C4-2B (cell line): Measurements from ENCODE around the gene CCL15.

Source experiments
- H3K27ac ChIP-seq: fragments of 450-650 bp; 2 replicates; pipeline ENCODE4 v1.5.1; 2017
- ZFX ChIP-seq: fragments of 450-650 bp; IDR thresholded peaks from 2 replicates; pipeline ENCODE4 v1.6.1; 2017
- TF ChIP-seq, protein P1 (sequence below): fragments of 450-650 bp; conservative IDR thresholded peaks from 2 replicates; pipeline ENCODE4 v1.5.1; 2017; ENCODE audit warnings: mild to moderate bottlenecking

CCL15 gene

DNA sequence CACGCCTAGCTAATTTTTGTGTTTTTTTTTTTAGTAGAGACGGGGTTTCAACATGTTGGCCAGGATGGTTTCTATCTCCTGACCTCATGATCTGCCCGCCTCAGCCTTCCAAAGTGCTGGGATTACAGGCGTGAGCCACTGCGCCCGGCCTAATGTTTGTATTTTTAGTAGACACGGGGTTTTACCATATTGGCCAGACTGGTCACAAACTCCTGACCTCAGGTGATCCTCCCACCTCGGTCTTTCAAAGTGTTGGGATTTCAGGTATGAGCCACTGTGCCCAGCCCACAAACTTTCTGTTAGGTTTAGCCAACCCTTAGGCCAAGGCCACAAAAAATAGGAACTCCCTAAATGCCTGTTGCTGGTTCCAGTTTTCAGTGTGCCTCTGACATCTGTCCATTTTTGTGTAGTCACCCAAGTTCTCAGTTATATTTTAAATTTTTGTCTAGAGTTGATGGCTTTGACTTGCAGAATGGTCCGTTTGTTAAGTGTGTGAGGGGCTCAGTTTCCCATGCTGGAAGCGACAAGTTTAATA, 32.8 kb downstream of the CCL15 start:
- H3K27ac ChIP-seq, result no peak overlapping the region
- TF ChIP-seq, protein P1, sequence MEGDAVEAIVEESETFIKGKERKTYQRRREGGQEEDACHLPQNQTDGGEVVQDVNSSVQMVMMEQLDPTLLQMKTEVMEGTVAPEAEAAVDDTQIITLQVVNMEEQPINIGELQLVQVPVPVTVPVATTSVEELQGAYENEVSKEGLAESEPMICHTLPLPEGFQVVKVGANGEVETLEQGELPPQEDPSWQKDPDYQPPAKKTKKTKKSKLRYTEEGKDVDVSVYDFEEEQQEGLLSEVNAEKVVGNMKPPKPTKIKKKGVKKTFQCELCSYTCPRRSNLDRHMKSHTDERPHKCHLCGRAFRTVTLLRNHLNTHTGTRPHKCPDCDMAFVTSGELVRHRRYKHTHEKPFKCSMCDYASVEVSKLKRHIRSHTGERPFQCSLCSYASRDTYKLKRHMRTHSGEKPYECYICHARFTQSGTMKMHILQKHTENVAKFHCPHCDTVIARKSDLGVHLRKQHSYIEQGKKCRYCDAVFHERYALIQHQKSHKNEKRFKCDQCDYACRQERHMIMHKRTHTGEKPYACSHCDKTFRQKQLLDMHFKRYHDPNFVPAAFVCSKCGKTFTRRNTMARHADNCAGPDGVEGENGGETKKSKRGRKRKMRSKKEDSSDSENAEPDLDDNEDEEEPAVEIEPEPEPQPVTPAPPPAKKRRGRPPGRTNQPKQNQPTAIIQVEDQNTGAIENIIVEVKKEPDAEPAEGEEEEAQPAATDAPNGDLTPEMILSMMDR, result no peak
- no peak for TF ChIP-seq ZFX

DNA sequence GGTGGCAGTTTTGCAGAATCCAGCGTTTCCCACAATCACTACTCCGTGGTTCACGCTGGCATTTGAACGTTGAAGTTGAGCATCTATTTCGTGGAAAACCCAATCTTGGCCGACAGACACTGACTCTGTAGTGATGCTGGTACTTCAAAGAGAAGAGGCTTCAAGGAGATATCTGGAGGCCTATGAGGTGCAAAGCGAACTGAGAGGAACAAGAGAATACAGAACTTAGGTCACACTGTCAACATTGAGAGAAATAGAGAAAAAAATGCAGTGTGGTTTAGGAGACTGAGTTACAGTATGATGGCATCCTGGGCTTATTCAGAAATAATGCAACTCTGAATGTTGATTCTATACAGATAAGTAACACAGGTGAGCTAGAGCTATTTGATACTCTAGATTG, 36.1 kb downstream of the CCL15 start:
- TF ChIP-seq, protein P1, result no peak
- TF ChIP-seq ZFX, result no peak
- no peak overlapping the region for H3K27ac ChIP-seq

DNA sequence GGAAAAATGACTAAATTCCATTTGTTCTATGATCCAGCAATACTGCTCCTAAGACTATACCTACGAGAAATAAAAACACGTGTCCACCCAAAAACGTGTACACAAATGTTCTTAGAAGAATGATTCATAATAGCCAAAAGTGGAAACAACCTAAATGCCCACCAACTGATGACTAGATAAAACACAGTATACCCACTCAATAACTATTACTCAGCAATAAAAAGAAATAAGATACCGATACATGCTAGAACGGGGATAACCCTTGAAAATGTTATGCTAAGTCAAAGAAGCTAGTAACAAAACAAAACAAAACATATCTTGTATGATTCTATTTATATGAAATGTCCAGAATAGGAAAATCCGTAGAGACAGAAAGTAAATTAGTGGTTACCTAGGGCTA, 37.7 kb downstream of the CCL15 start:
- no peak overlapping the region for H3K27ac ChIP-seq
- TF ChIP-seq, protein P1, result no peak
- TF ChIP-seq ZFX, result no peak

DNA sequence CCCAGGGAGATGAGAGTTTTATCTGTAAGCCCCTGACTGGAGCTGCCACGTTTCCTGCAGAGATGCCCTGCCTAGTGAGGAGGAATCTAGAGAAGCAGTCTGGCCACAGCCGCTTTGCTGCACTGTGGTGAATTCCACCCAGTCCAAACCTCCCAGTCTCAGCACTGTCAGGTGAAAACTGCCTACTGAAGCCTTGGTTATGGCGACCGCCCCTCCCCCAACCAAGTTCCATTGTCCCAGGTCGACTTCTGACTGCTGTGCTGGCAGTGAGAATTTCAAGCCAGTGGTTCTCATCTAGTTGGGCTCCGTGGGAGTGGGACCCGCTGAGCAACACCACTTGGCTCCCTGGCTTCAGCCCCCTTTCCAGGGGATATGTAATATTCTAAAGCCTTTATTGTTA, 47.6 kb downstream of the CCL15 start:
- TF ChIP-seq, protein P1, result no peak
- TF ChIP-seq ZFX, result no peak
- no peak overlapping the region for H3K27ac ChIP-seq

DNA sequence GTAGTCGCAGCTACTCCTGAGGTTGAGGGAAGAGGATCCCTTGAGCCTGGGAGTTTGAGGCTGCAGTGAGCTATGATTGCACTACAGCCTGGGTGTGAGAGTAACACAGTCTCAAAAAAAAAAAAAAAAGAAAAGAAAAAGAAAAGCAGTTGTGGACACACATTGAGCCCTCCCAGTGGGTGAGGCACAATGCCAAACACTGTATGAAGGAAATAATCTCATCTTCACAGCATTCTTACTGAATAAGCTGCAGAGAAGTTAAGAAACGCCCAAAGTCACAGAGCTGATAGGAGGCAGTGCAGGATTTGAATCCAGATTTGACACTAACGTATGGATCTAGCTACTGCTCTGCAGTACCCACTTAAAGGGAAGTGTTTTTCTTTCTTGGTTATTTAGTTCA, 52.0 kb downstream of the CCL15 start:
- TF ChIP-seq ZFX, result no peak
- TF ChIP-seq, protein P1, result no peak
- no peak overlapping the region for H3K27ac ChIP-seq

DNA sequence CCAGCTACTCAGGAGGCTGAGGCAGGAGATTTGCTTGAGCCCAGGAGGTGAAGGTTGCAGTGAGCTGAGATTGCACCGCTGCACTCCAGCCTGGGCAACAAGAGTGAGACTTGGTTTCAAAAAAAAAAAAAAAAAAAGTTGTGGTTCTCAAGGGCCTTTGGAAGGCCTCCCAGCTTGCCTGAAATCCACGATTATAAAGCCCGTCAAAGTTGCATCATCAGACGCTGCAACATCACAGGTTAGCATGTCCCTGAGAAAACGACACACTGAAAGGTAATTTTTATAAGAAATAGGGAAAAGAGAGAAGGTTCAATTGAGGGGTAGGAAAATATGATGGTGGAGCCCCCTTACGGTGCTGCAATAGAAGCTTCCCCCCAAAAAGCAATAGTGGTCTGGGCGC, 53.3 kb downstream of the CCL15 start:
- TF ChIP-seq, protein P1, result no peak
- no peak for TF ChIP-seq ZFX
- H3K27ac ChIP-seq, result no peak overlapping the region
